HCT116 (cell line): ENCODE results near the gene ATP11B. TPM values are rescaled to one million over a fixed set of nuclear protein-coding genes. Genes with fewer than 3 reads are reported as not detected.

Source experiments
- ATAC-seq: fragments of 200-7000 bp; cut with Tn5 transposase; 2 replicates; pipeline ENCODE4 v1.9.1; 2020; ENCODE audit warnings: mild to moderate bottlenecking, moderate library complexity
- BruUV-seq: library from RNA; stranded (reverse); fragments of 400-500 nt; replicated peaks from 2 replicates; lab custom pipeline; 2021; lab: Mats Ljungman, UMichigan
- CTCF ChIA-PET: fragments of 300-600 bp; sonication (Branson Sonifier 250); formaldehyde crosslinking; loops from one replicate; lab custom pipeline; 2021; ENCODE audit warnings: antibody characterized with exemption; lab: Charles Lee
- POLR2A ChIA-PET: fragments of 300-600, 350-600 bp; sonication (Branson Sonifier 250); formaldehyde crosslinking; loops from one replicate; lab custom pipeline; 2021; ENCODE audit warnings: antibody characterized with exemption; lab: Charles Lee
- RAD21 ChIA-PET, 2 experiments: fragments of 300-600 bp; sonication (Branson Sonifier 250); formaldehyde crosslinking; loops; one replicate each; lab custom pipeline; 2023; ENCODE audit warnings: low total read pairs in 2 of 2; ENCODE audit not compliant: uncharacterized antibody in 2 of 2, unreplicated experiment in 2 of 2, low non-redundant PET in 1 of 2; lab: Charles Lee
- DNase-seq: peaks from one replicate; pipeline ENCODE4 v3.0.0-alpha.2; 2010; ENCODE audit warnings: low read depth, low spot score
- H2AFZ ChIP-seq: fragments of 200-600 bp; shearing (Covaris generic), sonication (generic); 2 replicates; pipeline ENCODE4 v1.6.1; 2017; ENCODE audit warnings: low read depth, mixed run types, mixed read lengths, antibody characterized with exemption, low read length; ENCODE audit not compliant: poor library complexity, severe bottlenecking
- H3K27ac ChIP-seq: 2 replicates; pipeline ENCODE4 v1.5.1; 2012; ENCODE audit warnings: low read depth, low read length
- H3K27me3 ChIP-seq: fragments of 200-600 bp; sonication (generic); 2 replicates; pipeline ENCODE4 v1.6.1; 2016; ENCODE audit warnings: mixed run types, low read length, mixed read lengths; ENCODE audit not compliant: insufficient read depth
- H3K36me3 ChIP-seq, 2 experiments: fragments of 200-500 bp in 1 of 2; fragments of 200-600 bp in 1 of 2; sonication (Bioruptor generic) in 1 of 2; sonication (generic) in 1 of 2; 2 replicates each; pipeline versions ENCODE4 v1.5.1 to v1.6.1; 2014 to 2016; ENCODE audit warnings: low read length in 2 of 2, inconsistent platforms in 1 of 2, mixed read lengths in 1 of 2, mixed run types in 1 of 2; ENCODE audit not compliant: insufficient read depth in 2 of 2, control insufficient read depth in 1 of 2
- H3K4me1 ChIP-seq, 2 experiments: fragments of 200-600 bp in 1 of 2; sonication (generic) in 1 of 2; 2 replicates each; pipeline versions ENCODE4 v1.5.1 to v1.6.1; 2012 to 2017; ENCODE audit warnings: low read length in 2 of 2, inconsistent platforms in 1 of 2, mild to moderate bottlenecking in 1 of 2, mixed read lengths in 1 of 2, mixed run types in 1 of 2, moderate library complexity in 1 of 2; ENCODE audit not compliant: insufficient read depth in 2 of 2, control insufficient read depth in 1 of 2
- H3K4me2 ChIP-seq: fragments of 200-600 bp; sonication (generic); 2 replicates; pipeline ENCODE4 v1.6.1; 2017; ENCODE audit warnings: mixed run types, low read length, mixed read lengths
- H3K4me3 ChIP-seq, 2 experiments: fragments of 200-600 bp in 1 of 2; sonication (generic) in 1 of 2; replicated peaks in 1 of 2; 2 replicates each; pipeline ENCODE4 v1.5.1; 2011 to 2016; ENCODE audit warnings: low read length in 2 of 2, control low read depth in 1 of 2, low read depth in 1 of 2, mild to moderate bottlenecking in 1 of 2, mixed read lengths in 1 of 2, mixed run types in 1 of 2
- H3K79me2 ChIP-seq: fragments of 200-600 bp; sonication (generic); 2 replicates; pipeline ENCODE4 v1.6.1; 2017; ENCODE audit warnings: mild to moderate bottlenecking, mixed run types, low read length, moderate library complexity, mixed read lengths; ENCODE audit not compliant: insufficient read depth
- H3K9ac ChIP-seq: fragments of 200-600 bp; sonication (generic); 2 replicates; pipeline ENCODE4 v1.6.1; 2016; ENCODE audit warnings: low read length, mixed read lengths
- H3K9me2 ChIP-seq: fragments of 200-600 bp; sonication (generic), shearing (Covaris generic); 2 replicates; pipeline ENCODE4 v1.6.1; 2017; ENCODE audit warnings: mixed run types, mild to moderate bottlenecking, moderate library complexity; ENCODE audit not compliant: insufficient read depth
- H3K9me3 ChIP-seq, 2 experiments: fragments of 200-500 bp in 1 of 2; fragments of 200-600 bp in 1 of 2; sonication (Bioruptor generic) in 1 of 2; sonication (generic) in 1 of 2; 2 replicates each; pipeline ENCODE4 v1.6.1; 2014 to 2017; ENCODE audit warnings: low read length in 2 of 2, mixed read lengths in 2 of 2, inconsistent platforms in 1 of 2, low read depth in 1 of 2, mild to moderate bottlenecking in 1 of 2, mixed run types in 1 of 2, moderate library complexity in 1 of 2; ENCODE audit not compliant: control insufficient read depth in 1 of 2, insufficient read depth in 1 of 2
- H4K20me1 ChIP-seq: fragments of 200-600 bp; sonication (generic), shearing (Covaris generic); 2 replicates; pipeline ENCODE4 v1.6.1; 2017; ENCODE audit warnings: mixed run types, mild to moderate bottlenecking, moderate library complexity; ENCODE audit not compliant: insufficient read depth
- ATF3 ChIP-seq: IDR thresholded peaks from 2 replicates; pipeline ENCODE4 v1.6.1; 2012
- CBX3 ChIP-seq: IDR thresholded peaks from 2 replicates; pipeline ENCODE4 v1.6.1; 2012; ENCODE audit warnings: low read depth
- CEBPB ChIP-seq: IDR thresholded peaks from 2 replicates; pipeline ENCODE4 v1.6.1; 2012; ENCODE audit warnings: low read depth
- EGR1 ChIP-seq: IDR thresholded peaks from 2 replicates; pipeline ENCODE4 v1.6.1; 2012; ENCODE audit warnings: low read depth
- EZH2 ChIP-seq: fragments of 200-600 bp; sonication (generic); IDR thresholded peaks from 2 replicates; pipeline ENCODE4 v1.6.1; 2017; ENCODE audit warnings: antibody characterized with exemption, mixed run types
- FOSL1 ChIP-seq: IDR thresholded peaks from 2 replicates; pipeline ENCODE4 v1.6.1; 2012; ENCODE audit warnings: low read depth
- POLR2A ChIP-seq: IDR thresholded peaks from 2 replicates; pipeline ENCODE4 v1.7.0; 2011; ENCODE audit warnings: borderline replicate concordance; ENCODE audit not compliant: insufficient read depth, insufficient read length; ENCODE audit errors: extremely low read depth
- POLR2AphosphoS5 ChIP-seq: IDR thresholded peaks from 2 replicates; pipeline ENCODE4 v1.6.1; 2011; ENCODE audit warnings: mild to moderate bottlenecking, low read depth, low read length, moderate library complexity
- REST ChIP-seq: IDR thresholded peaks from 2 replicates; pipeline ENCODE4 v1.6.1; 2012; ENCODE audit warnings: low read depth
- SIN3A ChIP-seq: IDR thresholded peaks from 2 replicates; pipeline ENCODE4 v1.6.1; 2012; ENCODE audit warnings: low read depth
- SP1 ChIP-seq: IDR thresholded peaks from 2 replicates; pipeline ENCODE4 v1.6.1; 2012; ENCODE audit warnings: low read depth
- SRF ChIP-seq: IDR thresholded peaks from 2 replicates; pipeline ENCODE4 v1.6.1; 2012; ENCODE audit warnings: low read depth
- YY1 ChIP-seq: IDR thresholded peaks from 2 replicates; pipeline ENCODE4 v1.6.1; 2011; ENCODE audit warnings: low read length, low read depth, moderate library complexity, mild to moderate bottlenecking; ENCODE audit not compliant: insufficient replicate concordance; ENCODE audit errors: extremely low read depth
- ZFX ChIP-seq: fragments of 450-650 bp; IDR thresholded peaks from 2 replicates; pipeline ENCODE4 v1.6.1; 2017
- intact Hi-C: fragments of 100-400 bp; cut with micrococcal nuclease; formaldehyde crosslinking; loops from 2 replicates; pipeline ENCODE4 v1.10.0; 2022
- total RNA-seq: library from RNA; stranded (reverse); gene quantifications from one replicate; pipeline ENCODE4 v1.2.1, GENCODE V29; 2021; ENCODE audit not compliant: unreplicated experiment
- TF ChIP-seq, protein P1 (sequence below): IDR thresholded peaks from 2 replicates; pipeline ENCODE4 v1.6.1; 2012

Gene ATP11B
- total RNA-seq, 1 experiment from 2014 or later, result 53.0 TPM

- no peak overlapping the region for H3K4me3 ChIP-seq
- POLR2A ChIA-PET, result no interaction called here
- H3K4me1 ChIP-seq, result peaks cover 0 to 13% of the 10 kb centered on the region in 2 experiments; a peak in 2 of 4 replicates
- CTCF ChIA-PET, result no interaction called here
- no peaks in the 10 kb centered on the region for H3K9me2 ChIP-seq
- H4K20me1 ChIP-seq, result no peaks in the 10 kb centered on the region
- no peaks in the 10 kb centered on the region for H3K9me3 ChIP-seq
- RAD21 ChIA-PET, result no interaction called here
- H3K9ac ChIP-seq, result no peak overlapping the region
- no peak for ATAC-seq
- BruUV-seq, result no TSS peak
- no peaks in the 10 kb centered on the region for H3K27me3 ChIP-seq
- TF ChIP-seq CEBPB (no peak), FOSL1 (no peak), REST (no peak)
- TF ChIP-seq, protein P1, sequence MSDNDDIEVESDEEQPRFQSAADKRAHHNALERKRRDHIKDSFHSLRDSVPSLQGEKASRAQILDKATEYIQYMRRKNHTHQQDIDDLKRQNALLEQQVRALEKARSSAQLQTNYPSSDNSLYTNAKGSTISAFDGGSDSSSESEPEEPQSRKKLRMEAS, result no peak
- intact Hi-C loops, result no loop called here
- H3K79me2 ChIP-seq, result no peaks in the 10 kb centered on the region
- H3K27ac ChIP-seq, result no peak overlapping the region
- DNase-seq, result no peak
- no peak overlapping the region for H3K4me2 ChIP-seq
- H2AFZ ChIP-seq, result no peak overlapping the region
- no peaks in the 10 kb centered on the region for H3K36me3 ChIP-seq
Measured at GRCh38 chr3:182755308-182755707, 38.0 kb upstream of the ATP11B start.

DNA sequence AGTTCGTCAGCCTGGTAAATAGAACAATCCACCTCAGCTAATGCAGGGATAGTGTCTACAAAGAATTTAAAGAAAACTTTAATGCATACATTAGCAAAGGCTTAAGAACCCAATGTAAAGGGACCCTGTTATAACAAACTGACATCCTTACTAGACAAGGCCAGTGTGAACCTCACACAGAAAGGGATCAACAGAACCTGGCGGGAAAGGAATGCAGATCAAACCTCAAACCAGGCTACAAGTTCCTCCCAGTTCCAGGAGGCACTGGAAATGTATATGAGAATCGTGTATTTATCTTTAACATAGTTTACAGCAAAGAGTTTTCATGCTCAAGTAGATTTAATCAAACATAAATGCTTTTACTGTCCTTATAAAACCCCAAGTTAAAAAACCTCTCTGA lies 37.6 kb upstream of the ATP11B start:
- RAD21 ChIA-PET, result no interaction called here
- H3K9me3 ChIP-seq, result no peaks in the 10 kb centered on the region
- intact Hi-C loops, result no loop called here
- no peak overlapping the region for H3K27ac ChIP-seq
- H2AFZ ChIP-seq, result no peak overlapping the region
- H3K4me2 ChIP-seq, result no peak overlapping the region
- BruUV-seq, result no TSS peak
- H4K20me1 ChIP-seq, result no peaks in the 10 kb centered on the region
- DNase-seq, result no peak
- no peaks in the 10 kb centered on the region for H3K36me3 ChIP-seq
- H3K79me2 ChIP-seq, result no peaks in the 10 kb centered on the region
- no peak for ATAC-seq
- peaks cover 0 to 13% of the 10 kb centered on the region in 2 experiments; a peak in 2 of 4 replicates for H3K4me1 ChIP-seq
- no peaks in the 10 kb centered on the region for H3K9me2 ChIP-seq
- no peak overlapping the region for H3K9ac ChIP-seq
- POLR2A ChIA-PET, result no interaction called here
- CTCF ChIA-PET, result no interaction called here
- H3K27me3 ChIP-seq, result no peaks in the 10 kb centered on the region
- no peak overlapping the region for H3K4me3 ChIP-seq
- TF ChIP-seq CBX3 (no peak), POLR2AphosphoS5 (no peak), REST (no peak), SP1 (no peak), YY1 (no peak), SRF (no peak), FOSL1 (no peak), EGR1 (no peak), EZH2 (no peak), ATF3 (no peak), SIN3A (no peak), POLR2A (no peak), ZFX (no peak)
